LNCaP clone FGC (cell line): ENCODE measurements around the gene AMIGO1.

Source experiments
- DNase-seq: peaks from one replicate; pipeline ENCODE4 v3.0.0-alpha.2; 2011; ENCODE audit warnings: low read depth
- H3K4me3 ChIP-seq: 2 replicates; pipeline ENCODE4 v1.5.1; 2011; ENCODE audit warnings: mild to moderate bottlenecking, low read depth, low read length, control low read depth
- CTCF ChIP-seq: IDR thresholded peaks from 2 replicates; pipeline ENCODE4 v1.5.1; 2012; ENCODE audit warnings: mild to moderate bottlenecking; ENCODE audit not compliant: control insufficient read depth, insufficient read depth; ENCODE audit errors: extremely low read depth

The AMIGO1 gene

GRCh38 chr1:109470245-109470644 lies 39.3 kb downstream of the AMIGO1 start:
- H3K4me3 ChIP-seq: no peak overlapping the region
- DNase-seq: no peak
- no peak for TF ChIP-seq CTCF

- DNase-seq: no peak
Measured at GRCh38 chr1:109468903-109469302, 40.6 kb downstream of the AMIGO1 start.

GRCh38 chr1:109468061-109468460 lies 41.5 kb downstream of the AMIGO1 start:
- H3K4me3 ChIP-seq: no peak overlapping the region
- no peak for TF ChIP-seq CTCF
- no peak for DNase-seq

More at GRCh38 chr1:109468903-109469302, 40.6 kb downstream of the AMIGO1 start:
- no peak for TF ChIP-seq CTCF
- no peak overlapping the region for H3K4me3 ChIP-seq

- no peak for DNase-seq
- no peak overlapping the region for H3K4me3 ChIP-seq
- no peak for TF ChIP-seq CTCF
Measured at GRCh38 chr1:109467301-109467777, 42.2 kb downstream of the AMIGO1 start.

GRCh38 chr1:109466452-109467300 lies 42.9 kb downstream of the AMIGO1 start, which contains the start of gene SYPL2:
SYPL2 (plus strand) TSS chr1:109466546; CDS start chr1:109466844, 298 bp downstream.
- peak within 1 kb of the TSS; percentile 30; the same call in 1 of the 2 replicates for H3K4me3 ChIP-seq
- DNase-seq: no peak
- 0 out of 2 replicates have a peak, but pooled peaks have one; percentile 6 for TF ChIP-seq CTCF

GRCh38 chr1:109466125-109466451 lies 43.4 kb downstream of the AMIGO1 start:
- H3K4me3 ChIP-seq: peak overlapping the region; percentile 30; the same call in 1 of the 2 replicates
- no peak for TF ChIP-seq CTCF
- no peak for DNase-seq
